AG09319 (cell line): ENCODE results near the gene IL20RB.

ENCODE experiments used
- DNase-seq: peaks from one replicate; pipeline ENCODE4 v3.0.0-alpha.2; 2010; ENCODE audit warnings: low read depth; ENCODE audit errors: extremely low read depth
- CTCF ChIP-seq: IDR thresholded peaks from 2 replicates; pipeline ENCODE4 v1.5.1; 2011; ENCODE audit warnings: low read depth, mild to moderate bottlenecking, inconsistent platforms, low read length, moderate library complexity

Gene IL20RB

GRCh38 chr3:137052298-137052697 lies 94.5 kb downstream of the IL20RB start:
- TF ChIP-seq CTCF = no peak
- no peak for DNase-seq
